Activated CD4-positive, alpha-beta T cell treated with anti-CD3 and anti-CD28 coated beads, Interleukin-2, amount 50 U/mL, for 16 hours (primary cell): ENCODE data around the gene LRRC37B.
"Not testable (repeated sequence)": the region's sequence is repeated elsewhere in the genome, so short reads cannot be mapped to it uniquely, and the experiment has no call there.

Source experiments
- DNase-seq: peaks from one replicate; pipeline ENCODE4 v3.0.0-alpha.2; 2020

The LRRC37B gene

DNA sequence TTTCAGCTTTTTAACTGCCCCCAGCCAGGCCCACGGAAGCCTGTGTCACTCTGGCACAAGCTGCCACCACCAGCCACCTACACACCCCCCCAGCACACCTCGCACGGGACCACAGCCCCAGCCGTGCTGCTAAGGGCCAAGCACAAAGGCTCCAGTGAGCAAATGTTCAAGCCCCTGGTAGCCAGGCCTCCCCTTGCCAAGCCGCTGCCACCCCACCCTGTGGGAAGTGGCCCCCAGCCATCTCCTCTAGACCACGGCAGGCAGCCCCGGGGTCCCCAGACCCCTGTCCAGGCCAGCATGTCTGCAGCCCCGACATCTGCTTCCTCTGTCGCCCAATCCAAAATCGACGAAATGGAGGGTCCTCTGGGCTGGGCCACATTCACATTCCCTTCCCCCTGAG is 35.1 kb downstream of the LRRC37B start:
- DNase-seq: not testable (repeated sequence)

DNA sequence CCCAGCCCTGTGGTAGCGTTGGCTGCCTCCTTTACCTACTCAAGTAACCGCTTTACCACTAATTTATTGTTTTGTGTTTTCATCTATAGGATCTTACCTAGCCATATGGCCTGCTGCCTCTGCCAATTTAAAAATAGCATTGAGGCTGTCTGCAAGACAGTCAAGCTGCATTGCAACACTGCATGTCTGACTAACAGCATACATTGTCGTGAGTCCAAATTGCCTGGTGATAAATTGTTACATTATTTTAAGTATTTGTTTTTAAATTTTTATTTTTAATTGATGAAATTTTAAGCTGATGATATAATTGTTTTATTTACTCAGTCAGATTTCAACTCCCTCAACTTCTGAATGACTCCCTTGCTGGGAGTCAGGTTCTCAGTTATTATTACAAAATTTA is 38.4 kb downstream of the LRRC37B start:
- DNase-seq: not testable (repeated sequence)

DNA sequence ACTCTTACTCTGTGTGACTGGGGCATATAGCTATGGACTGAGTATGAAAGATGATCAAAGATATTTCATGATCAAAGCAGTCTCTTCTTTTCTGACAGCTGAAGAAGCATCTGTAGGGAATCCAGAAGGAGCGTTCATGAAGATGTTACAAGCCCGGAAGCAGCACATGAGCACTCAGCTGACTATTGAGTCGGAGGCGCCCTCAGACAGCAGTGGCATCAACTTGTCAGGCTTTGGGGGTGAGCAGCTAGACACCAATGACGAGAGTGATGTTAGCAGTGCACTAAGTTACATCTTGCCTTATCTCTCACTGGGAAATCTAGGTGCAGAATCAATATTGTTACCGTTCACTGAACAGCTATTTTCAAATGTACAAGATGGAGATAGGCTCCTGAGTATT is 40.5 kb downstream of the LRRC37B start:
- DNase-seq: not testable (repeated sequence)

DNA sequence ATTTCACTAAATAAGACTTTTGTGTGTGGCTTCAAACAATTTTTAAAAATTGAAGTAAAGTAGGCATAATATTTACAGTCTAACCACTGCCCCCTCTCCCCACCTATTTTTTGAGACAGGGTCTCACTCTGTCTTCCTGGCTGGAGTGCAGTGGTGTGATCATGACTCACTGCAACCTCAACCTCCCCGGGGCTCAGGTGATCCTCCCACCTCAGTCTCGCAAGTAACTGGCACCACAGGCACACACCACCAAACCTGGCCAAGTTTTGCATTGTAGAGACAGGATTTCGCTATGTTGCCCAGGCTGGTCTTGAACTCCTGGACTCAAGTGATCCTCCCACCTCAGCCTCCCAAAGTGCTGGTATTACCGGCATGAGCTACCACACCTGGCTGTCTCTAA is 47.8 kb downstream of the LRRC37B start:
- not testable (repeated sequence) for DNase-seq

DNA sequence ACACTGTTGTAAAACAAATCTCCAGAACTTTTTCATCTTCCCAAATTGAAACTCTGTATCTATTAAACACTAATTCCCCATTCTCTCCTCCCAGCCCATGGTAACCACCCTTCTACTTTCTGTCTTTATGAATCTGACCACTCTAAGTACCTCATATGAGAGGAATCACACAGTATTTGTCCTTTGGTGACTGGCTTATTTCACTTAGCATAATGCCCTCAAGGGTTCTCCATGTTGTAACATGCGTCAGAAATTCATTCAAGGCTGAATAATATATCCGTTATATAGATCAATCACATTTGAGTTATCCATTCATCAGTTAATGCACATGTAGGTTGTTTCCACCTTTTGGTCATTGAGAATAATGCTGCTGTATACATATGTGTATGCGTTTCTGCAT is 48.2 kb downstream of the LRRC37B start:
- DNase-seq: not testable (repeated sequence)

DNA sequence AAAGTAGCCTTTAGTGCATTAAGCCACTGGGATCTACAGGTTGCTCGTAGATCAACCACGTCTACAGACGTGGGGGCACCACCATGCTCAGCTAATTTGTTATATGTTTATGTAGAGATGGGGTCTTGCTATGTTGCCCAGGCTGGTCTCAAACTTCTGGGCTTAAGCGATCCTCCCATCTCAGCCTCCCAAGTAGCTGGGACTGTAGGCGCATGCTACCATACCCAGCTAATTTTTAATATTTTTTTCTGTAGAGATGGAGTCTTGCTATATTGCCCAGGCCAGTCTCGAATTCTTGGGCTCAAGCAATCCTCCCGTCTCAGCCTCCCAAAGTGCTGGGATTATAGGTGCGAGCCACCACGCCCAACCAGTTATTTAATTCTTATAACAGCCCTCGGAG is 49.3 kb downstream of the LRRC37B start:
- DNase-seq: not testable (repeated sequence)

DNA sequence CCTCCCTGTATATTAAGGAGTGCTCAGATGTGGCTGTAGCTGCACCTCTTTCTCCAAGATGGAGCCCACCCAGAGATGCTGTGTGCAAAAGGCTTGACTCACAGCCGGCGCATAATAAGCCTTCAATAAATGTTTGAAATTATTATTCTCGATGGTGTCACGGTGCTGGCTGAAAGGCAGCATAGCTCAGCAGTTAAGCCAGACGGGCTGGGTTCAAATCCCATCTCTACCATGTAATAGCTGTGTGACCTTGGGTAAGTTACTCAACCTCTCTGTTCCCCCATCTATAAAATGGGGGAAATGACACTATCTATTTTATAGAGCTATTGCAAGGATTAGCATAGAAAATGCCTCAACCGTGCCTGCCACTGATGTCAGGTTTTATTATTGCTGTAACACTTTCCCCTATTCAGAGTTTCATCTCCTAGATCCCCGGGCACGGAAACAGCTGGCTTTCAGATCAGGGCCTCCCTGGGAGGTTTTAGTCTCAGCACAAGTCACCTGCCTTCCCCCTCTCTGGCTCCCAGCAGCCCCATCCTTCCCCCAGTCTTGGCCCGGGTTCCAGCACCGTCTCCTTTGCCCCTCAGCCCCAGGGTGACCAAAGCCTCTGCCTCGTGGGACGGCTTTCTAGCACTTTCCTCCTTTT is 50.4 kb downstream of the LRRC37B start:
- DNase-seq: not testable (repeated sequence)

DNA sequence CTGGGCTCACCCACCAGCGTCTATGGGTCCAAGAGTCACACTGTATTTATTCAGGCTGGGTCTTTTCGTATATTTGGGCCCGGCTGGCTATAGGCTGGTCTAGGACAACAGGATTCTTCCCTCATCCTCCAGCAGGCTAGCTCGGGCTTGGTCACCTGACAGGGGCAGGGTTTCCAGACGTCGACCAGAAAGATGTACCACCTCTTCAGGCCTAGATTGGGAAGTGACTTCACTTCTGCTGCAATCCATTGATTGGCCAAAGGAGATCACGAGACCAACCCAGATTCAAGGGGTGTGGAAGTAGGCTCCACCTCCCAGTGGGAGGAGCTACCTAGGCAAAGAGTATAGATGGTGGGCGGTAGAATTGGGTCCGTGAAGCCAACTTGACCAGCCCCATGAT is 53.5 kb downstream of the LRRC37B start:
- DNase-seq: not testable (repeated sequence)

DNA sequence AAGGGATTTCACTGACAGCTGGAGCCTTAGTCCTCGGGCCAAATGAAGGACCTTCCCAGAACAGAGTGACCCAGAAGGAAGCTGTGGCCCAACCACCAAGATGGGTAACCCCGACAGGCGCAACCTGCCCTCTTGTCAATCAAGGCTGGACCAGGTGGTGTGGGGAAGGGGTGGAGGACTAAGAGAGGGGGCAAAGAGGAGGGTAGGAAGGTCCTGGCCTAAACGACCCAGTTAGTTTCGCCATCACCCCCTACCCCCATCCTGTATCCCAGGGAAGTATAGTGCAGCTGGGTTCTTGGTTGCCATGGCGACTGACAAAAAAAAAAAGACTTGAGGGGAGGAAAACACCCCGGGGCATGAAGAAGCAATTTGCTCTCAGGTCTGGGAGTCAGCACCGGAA is 54.7 kb downstream of the LRRC37B start:
- not testable (repeated sequence) for DNase-seq

DNA sequence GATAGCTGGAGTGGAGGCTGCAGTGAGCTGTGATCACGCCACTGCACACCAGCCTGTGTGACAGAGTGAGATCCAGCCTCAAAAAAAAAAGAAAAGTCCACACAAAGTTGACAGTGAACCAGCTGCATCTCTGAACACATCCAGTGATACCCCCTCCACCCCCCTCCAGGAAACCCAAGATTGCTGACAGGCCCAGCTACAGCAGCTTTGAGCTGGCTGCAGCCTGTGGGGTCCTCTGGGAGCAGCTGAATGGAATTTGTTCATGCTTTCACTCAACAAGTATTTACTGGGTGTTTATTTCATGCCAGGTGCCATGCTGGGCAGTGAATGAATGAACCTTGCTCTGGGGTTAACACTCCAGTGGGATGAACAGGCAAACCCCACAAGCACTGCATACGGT is 56.9 kb downstream of the LRRC37B start:
- DNase-seq: not testable (repeated sequence)

DNA sequence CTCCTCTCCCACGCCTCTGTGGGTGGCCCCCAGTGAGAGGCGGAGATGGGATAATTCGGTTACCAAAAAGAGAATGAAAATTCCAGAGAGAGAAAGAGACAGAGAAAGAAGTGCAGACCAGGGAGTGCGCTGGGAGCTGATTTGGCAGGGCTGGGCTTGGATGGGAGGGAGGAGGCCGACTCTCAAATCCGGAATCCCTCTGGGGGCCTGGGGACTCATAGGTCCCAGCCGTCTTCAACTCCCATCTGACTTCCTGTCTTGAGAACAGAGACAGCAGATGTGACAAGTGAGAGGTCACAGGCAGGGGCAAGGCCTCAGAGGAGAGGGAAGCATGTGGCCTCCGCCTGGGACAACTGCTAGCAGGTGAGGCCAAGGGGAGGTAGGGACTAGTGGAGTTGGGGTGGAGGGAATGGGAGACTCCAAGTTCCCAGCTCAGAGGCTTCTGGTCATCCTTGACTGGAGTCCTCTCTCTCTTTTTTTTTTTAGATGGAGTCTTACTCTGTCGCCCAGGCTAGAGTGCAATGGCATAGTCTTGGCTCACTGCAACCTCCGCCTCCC is 59.0 kb downstream of the LRRC37B start:
- not testable (repeated sequence) for DNase-seq

DNA sequence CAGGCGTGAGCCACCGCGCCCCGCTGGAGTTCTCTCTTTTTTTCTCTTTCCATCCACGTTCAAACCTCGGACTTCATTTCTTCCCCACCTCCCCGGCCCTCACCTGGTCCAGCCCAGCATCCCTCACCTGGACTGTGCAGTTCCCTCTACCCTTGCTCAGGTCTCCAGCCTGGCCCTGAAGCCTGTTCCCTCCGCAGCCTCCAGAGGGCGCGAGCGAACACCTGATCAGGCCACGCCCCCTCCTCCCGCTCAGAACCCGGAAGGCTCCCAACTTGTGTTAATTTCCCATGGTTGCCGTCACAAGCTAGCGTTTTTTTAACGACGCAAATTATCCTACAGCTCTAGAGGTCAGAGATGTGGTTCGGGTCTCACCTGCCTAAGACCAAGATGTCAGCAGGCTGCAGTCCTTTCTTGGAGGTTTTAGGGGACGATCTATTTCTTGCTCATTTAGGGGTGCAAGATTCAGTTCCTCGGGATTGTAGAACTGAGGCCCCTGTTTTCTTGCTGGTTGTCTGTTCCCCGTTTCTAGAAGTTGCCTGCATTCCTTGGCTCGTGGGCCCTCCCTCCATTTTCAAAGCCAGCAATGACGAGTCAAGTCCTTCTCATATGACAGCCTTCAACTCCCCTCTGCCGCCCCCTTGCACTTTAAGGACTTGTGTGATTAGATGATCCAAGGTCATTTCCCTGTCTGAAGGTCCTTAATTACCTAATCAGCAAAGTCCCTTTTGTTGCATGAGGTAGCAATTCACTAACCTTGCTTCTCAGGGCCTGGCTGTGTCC is 59.9 kb downstream of the LRRC37B start:
- DNase-seq: peak; percentile 61

DNA sequence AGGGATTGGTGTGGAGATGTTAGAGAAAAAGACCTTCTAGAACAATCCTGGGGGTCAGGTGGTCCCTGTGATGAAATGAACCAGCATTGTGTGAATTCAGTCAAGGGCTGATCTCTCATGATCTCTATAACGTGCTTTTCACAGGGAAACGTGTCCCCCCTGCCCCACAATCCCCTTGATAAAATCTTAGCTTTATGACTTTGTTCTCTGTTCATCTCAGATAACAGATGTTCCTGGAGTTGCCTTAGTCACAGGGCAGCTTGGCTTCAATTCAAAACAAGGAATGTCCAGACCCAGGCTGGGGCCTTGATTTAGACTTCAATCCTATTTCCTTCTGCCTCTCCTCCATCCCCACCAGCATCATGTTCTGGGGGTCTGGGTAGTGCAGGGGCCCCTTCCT is 61.9 kb downstream of the LRRC37B start:
- DNase-seq: not testable (repeated sequence)

DNA sequence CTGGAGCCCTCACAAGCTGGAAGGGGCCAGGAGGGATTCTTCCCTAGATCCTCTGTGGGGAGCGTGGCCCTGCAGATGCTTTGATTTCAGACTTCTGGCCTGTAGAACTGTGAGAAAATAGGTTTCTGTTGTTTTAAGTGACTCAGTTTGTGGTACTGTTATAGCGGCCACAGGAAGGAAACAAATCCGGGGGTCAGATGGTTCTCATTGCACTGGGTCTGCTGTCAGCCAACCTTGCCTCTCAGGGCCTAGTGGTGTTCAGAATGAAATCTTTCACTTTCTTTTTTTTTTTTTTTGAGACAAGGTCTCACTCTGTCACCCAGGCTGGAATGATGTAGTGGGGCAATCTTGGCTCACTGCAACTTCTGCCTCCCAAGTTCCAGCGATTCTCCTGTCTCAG is 64.8 kb downstream of the LRRC37B start:
- DNase-seq: peak; percentile 64

DNA sequence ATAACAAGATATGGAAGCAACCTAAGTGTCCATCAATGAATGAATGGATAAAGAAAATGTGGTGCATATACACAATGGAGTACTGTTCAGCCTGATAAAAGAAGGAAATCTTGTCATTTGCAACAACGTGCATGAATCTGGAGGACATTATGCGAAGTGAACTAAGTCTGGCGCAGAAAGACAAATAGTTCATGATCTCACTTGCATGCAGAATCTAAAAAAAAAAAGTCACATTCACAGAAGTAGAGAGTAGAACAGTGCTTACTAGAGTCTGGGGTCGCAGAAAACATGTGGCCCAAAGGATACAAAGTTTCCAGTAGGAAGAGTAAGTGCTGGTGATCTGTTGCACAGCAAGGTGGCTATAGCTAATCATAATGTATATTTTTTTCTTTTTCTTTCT is 65.9 kb downstream of the LRRC37B start:
- DNase-seq: not testable (repeated sequence)

DNA sequence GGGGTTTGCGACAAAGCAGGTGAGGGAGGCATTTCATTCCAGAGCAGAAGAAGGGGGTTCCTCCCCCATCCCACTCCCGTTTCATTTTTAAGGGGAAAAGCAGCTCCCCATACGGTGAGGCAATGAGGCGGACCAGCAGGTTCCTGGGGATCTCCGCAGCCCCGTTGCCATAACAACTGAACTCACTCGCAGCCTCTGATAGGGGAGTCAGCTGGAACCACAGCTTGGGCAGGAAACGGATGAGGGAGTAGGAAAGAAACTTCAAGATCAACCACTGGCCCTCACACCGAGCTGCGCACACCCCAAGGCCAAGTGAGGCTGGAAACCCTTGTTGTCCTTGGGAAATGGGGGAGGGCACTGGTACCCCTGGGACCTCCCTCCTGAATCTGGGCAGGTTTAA is 72.6 kb downstream of the LRRC37B start:
- DNase-seq: peak; percentile 79

DNA sequence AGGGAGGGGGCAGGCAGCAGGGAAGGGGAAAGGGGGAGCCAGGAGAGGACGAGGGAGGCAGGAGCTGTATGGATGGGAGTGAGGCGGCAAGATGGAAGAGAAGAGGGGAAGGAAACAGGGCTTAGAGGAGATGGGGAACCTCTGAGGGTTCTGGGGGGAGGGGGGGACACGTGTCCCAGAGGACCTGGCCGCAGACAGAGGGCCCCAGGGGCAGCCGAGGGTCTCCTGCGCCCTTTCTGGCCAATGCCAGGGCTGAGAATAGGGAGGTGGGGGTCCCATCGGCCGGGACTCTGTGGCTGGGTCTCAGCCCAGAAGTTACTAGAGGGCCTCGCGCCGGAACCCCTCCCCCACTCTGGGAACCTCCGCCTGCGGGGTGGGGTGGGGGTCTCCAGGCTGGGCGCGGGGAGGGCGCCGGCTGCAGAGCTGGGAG is 76.4 kb downstream of the LRRC37B start:
- not testable (repeated sequence) for DNase-seq

DNA sequence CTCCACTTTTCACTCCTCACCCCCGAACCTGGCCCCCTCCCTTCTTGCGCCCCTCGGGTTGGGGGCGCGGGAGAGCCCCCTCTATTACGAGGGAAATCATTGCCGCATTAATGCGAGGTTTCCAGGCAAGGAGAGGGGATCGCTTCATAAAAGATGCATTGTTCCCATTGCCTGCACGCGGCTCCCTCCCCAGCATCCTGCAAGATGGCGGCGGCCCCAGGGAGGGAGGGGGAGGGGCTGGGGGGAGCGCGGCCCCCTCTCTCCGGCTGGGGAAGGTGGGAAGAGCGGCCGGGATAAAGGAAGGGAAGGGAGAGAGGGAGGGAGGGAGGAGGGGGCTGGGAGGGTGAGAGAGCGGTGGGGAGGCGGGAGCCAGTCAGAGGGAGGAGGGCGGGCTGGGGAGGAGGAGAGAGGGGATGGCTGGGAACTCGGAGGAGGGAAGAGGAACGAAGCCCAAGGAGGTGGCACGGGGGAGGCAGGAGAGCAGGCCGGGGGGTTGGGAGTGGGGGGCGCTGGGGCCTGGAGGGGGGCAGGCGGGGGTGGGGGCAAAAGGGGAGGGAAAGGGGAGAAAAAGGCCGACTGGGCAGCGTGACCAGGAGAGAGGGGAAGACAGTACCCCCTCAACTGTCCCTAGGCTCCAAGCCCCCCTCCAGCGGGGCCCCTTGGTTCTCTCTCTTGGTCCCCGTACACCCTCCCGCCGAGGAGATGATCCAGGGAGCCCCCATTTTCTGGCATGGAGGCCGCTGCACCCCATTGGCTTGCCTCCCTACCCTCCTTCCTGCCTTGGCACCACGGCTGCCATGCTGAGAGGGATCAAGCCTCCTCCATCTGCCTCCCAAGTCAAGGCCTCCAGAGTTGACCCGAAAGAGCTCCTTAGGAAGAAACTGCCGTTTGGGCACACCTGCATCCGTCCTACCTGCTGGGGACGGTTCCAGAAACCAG is 77.1 kb downstream of the LRRC37B start:
- DNase-seq: not testable (repeated sequence)

DNA sequence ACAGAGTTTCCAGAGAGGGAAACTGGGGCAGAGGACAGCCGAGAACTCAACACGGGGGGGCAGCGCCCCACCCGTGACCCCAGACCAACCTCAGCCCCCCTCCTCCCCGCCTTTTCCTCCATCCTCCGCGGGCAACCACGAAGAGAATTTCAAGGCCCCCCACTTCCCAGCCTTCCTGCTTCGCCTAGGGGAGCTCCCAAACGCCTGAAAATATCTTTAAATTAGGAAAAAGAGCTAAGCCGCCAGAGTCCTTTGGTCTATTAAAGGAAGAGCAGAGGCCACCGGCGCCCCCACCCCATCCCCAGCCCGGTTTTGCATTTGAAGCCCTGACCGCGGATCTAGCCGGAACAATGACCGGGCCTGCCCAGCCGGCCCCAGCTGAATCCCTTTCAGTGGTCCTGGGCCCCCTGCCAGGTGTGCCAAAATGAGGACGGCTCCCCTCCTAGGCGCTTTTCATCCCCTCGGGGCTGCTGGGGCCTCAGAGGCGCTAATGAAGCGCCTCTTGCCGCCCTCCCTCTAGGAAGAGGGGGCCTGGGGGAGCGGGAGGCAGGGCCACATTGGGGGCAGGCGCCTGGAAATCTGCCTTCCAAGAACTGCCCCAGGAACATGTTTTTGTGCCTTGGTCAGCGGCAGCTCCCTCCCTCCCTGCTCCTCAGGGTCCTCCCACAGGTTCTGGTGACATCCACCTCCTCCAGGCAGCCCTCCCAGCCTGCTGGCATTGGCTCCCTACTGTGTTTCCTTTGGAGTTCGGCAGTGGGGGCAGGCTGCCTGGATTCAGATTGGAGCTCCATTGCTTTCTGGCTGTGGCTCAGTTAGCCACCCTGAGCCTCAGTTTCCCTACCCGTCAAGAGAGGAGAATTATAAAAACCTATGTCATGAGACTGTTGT is 78.0 kb downstream of the LRRC37B start:
- DNase-seq: not testable (repeated sequence)

DNA sequence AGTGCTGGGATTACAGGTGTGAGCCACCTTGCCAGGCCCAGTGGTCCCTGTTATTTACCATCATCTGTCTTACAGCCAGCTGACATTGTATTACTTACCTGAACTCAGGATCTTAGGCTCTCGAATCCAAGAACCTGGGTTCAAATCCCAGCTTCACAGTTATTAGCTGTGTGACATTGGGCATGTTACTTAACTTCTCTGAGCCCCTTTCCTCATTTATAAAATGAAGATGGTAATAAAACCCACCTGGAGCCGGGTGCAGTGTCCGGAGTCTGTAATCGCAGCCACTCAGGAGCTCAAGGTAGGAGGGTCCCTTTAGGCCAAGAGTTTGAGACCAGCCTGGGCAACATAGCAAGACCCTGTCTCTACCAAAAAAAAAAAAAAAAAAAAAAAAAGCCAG is 79.7 kb downstream of the LRRC37B start:
- DNase-seq: not testable (repeated sequence)

DNA sequence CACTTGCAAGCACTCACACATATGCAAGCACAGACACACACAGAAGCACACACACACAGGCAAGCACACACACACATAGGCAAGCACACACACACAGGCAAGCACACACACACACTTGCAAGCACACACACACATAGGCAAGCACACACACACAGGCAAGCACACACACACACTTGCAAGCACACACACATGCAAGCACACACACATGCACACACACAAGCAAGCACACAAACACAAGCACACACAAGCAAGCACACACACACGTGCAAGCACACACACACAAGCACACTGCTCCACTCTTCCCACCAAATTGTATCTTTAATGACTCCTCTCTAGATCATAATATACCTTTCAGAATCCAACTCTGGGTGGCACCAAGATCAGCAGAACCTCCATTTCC is 84.9 kb downstream of the LRRC37B start:
- DNase-seq: not testable (repeated sequence)

DNA sequence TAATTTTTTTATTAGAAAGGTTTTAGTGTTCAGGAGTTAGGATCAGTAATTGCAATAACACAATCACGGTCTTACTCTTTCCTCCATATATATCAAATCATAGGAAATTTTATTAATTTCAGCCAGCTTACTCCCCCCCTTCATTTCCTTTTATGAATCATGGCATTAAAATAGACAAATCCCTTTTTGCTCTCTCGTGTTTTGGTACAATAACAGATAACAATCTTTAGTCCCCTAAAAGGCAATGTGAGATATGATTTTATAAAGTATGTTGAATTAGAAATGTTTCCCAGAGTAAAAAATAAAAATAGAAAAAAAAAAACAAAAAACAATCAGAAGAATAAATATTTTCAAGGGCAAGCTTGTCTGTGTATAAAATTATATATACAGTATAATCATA is 92.5 kb downstream of the LRRC37B start:
- DNase-seq: no peak
